Measurements from ENCODE around the gene EEF1G. TPM values are rescaled to one million over a fixed set of nuclear protein-coding genes. Genes with fewer than 3 reads are reported as not detected.

Gene EEF1G
- total and polyA plus RNA-seq, 9 of the 15 experiments (the other 6 are each of a cell fraction or from before 2014, with no cell fraction given), result 985 to 2,349 (median 2,035) TPM

GRCh38 chr11:62599069-62599696 is 25.5 kb upstream of the EEF1G start (continued):
- TF ChIP-seq AFF4 (CRISPR knock-in tag; IDR thresholded peaks at IDR 0.05) (no peak), HES1 (IDR thresholded peaks at IDR 0.05; ENCODE audit: low read depth) (no peak; the same call in 1 of the 2 replicates), DNMT1 (IDR thresholded peaks at IDR 0.05) (no peak), ZFP91 (CRISPR knock-in tag; IDR thresholded peaks at IDR 0.05) (no peak), CSDE1 (IDR thresholded peaks at IDR 0.05) (0 out of 4 replicates have a peak, but pooled peaks of 1 of the 2 experiments have one; percentile 50), ZFP1 (CRISPR knock-in tag; IDR thresholded peaks at IDR 0.05) (no peak), ZNF12 (CRISPR knock-in tag; IDR thresholded peaks at IDR 0.05) (no peak), SIN3B (IDR thresholded peaks at IDR 0.05; ENCODE audit: low read depth) (no peak), SMARCC2 (IDR thresholded peaks at IDR 0.05; ENCODE audit: low read depth) (no peak), ETV5 (CRISPR knock-in tag; IDR thresholded peaks at IDR 0.05; ENCODE audit: low read depth) (no peak; the same call in 1 of the 2 replicates), ZFX (CRISPR knock-in tag; IDR thresholded peaks at IDR 0.05) (no peak), POLR2A (conservative IDR thresholded peaks at IDR 0.05) (peak; percentile 38), ZNF175 (CRISPR knock-in tag; IDR thresholded peaks at IDR 0.05; ENCODE audit: low read depth) (0 out of 2 replicates have a peak, but pooled peaks have one; percentile 22), GTF2E2 (tag; IDR thresholded peaks at IDR 0.05) (no peak), SP2 (IDR thresholded peaks at IDR 0.05; ENCODE audit: extremely low read depth, low read depth, low read length, poor library complexity, severe bottlenecking) (no peak), FOSL1 (tag; conservative IDR thresholded peaks at IDR 0.05) (peak; percentile 34; the same call in 1 of the 2 replicates), ELK3 (CRISPR knock-in tag; IDR thresholded peaks at IDR 0.05) (no peak), ZNF668 (CRISPR knock-in tag; IDR thresholded peaks at IDR 0.05) (no peak), STAT5A (IDR thresholded peaks at IDR 0.05; ENCODE audit: borderline replicate concordance, low read length) (no peak), BRD4 (IDR thresholded peaks at IDR 0.05) (no peak), U2AF2 (optimal IDR thresholded peaks at IDR 0.05; ENCODE audit: low read depth, low read length) (no peak), SRSF1 (IDR thresholded peaks at IDR 0.05; ENCODE audit: low read depth, low read length) (no peak), GATAD2B (IDR thresholded peaks at IDR 0.05; ENCODE audit: borderline replicate concordance) (no peak)

Measured in K562 (cell line).